SK-N-SH (cell line): Measurements from ENCODE around the gene LMTK2. TPM values are rescaled to one million over a fixed set of nuclear protein-coding genes. Genes with fewer than 3 reads are reported as not detected.

Experiments used
- CTCF ChIA-PET: fragments of 300-600, 350-600 bp; formaldehyde crosslinking; extraction: SDS; loops from one replicate; lab custom pipeline; 2021; lab: Yijun Ruan, JAX
- POLR2A ChIA-PET: fragments of 350-600 bp; sonication (Branson Sonifier 250); formaldehyde crosslinking; extraction: SDS; loops from one replicate; lab custom pipeline; 2020; ENCODE audit warnings: antibody characterized with exemption, inconsistent platforms; lab: Yijun Ruan, JAX
- DNase-seq: peaks from one replicate; pipeline ENCODE4 v3.0.0; 2012
- H2AFZ ChIP-seq: fragments of 200-600 bp; sonication (generic); 2 replicates; pipeline ENCODE4 v1.8.1; 2016; ENCODE audit warnings: antibody characterized with exemption, mild to moderate bottlenecking, low read depth
- H3F3A ChIP-seq: fragments of 200-600 bp; sonication (generic); replicated peaks from 2 replicates; pipeline ENCODE3; 2016; ENCODE audit warnings: antibody characterized with exemption, mild to moderate bottlenecking; ENCODE audit not compliant: insufficient read depth
- H3K27ac ChIP-seq, 2 experiments: fragments of 200-500 bp in 1 of 2; fragments of 200-600 bp in 1 of 2; sonication (Bioruptor generic) in 1 of 2; sonication (generic), shearing (Covaris generic) in 1 of 2; 2 replicates each; pipeline versions ENCODE4 v1.5.1 to v1.6.1; 2014 to 2016; ENCODE audit warnings: low read depth in 2 of 2, inconsistent platforms in 1 of 2, low read length in 1 of 2, mild to moderate bottlenecking in 1 of 2, mixed read lengths in 1 of 2
- H3K27me3 ChIP-seq: fragments of 200-600 bp; sonication (generic), shearing (Covaris generic); 2 replicates; pipeline ENCODE4 v1.6.1; 2016; ENCODE audit warnings: mixed run types; ENCODE audit not compliant: insufficient read depth
- H3K36me3 ChIP-seq, 2 experiments: fragments of 200-500 bp in 1 of 2; fragments of 200-600 bp in 1 of 2; sonication (Bioruptor generic) in 1 of 2; sonication (generic) in 1 of 2; replicated peaks in 1 of 2; 2 replicates each; pipeline versions ENCODE3 to v1.5.1; 2014 to 2016; ENCODE audit warnings: low read length in 1 of 2, mild to moderate bottlenecking in 1 of 2; ENCODE audit not compliant: insufficient read depth in 2 of 2, control insufficient read depth in 1 of 2
- H3K4me1 ChIP-seq, 2 experiments: fragments of 200-500 bp in 1 of 2; fragments of 200-600 bp in 1 of 2; sonication (Bioruptor generic) in 1 of 2; sonication (generic), shearing (Covaris generic) in 1 of 2; 2 replicates each; pipeline versions ENCODE4 v1.5.1 to v1.6.1; 2014 to 2016; ENCODE audit warnings: low read depth in 1 of 2, low read length in 1 of 2, mixed run types in 1 of 2; ENCODE audit not compliant: insufficient read depth in 2 of 2, control insufficient read depth in 1 of 2
- H3K4me2 ChIP-seq: fragments of 200-600 bp; sonication (generic), shearing (Covaris generic); 2 replicates; pipeline ENCODE4 v1.6.1; 2017; ENCODE audit warnings: mixed run types
- H3K4me3 ChIP-seq, 2 experiments: fragments of 200-500 bp in 1 of 2; fragments of 200-600 bp in 1 of 2; sonication (Bioruptor generic) in 1 of 2; sonication (generic), shearing (Covaris generic) in 1 of 2; 2 replicates each; pipeline versions ENCODE4 v1.5.1 to v1.8.1; 2014 to 2016; ENCODE audit warnings: low read depth in 2 of 2, inconsistent platforms in 1 of 2, low read length in 1 of 2, mild to moderate bottlenecking in 1 of 2, mixed read lengths in 1 of 2, moderate library complexity in 1 of 2
- H3K79me2 ChIP-seq: fragments of 200-600 bp; sonication (generic); 2 replicates; pipeline ENCODE4 v1.8.1; 2017; ENCODE audit warnings: mild to moderate bottlenecking; ENCODE audit not compliant: insufficient read depth
- H3K9ac ChIP-seq: fragments of 200-600 bp; sonication (generic); 2 replicates; pipeline ENCODE4 v1.6.1; 2017; ENCODE audit warnings: mixed run types
- H3K9me2 ChIP-seq: fragments of 200-600 bp; sonication (generic); 2 replicates; pipeline ENCODE4 v1.6.1; 2017; ENCODE audit warnings: mixed run types
- H3K9me3 ChIP-seq: fragments of 200-600 bp; sonication (generic); 2 replicates; pipeline ENCODE4 v1.6.1; 2017; ENCODE audit warnings: mixed run types, mild to moderate bottlenecking, moderate library complexity
- H4K20me1 ChIP-seq: fragments of 200-600 bp; sonication (generic); 2 replicates; pipeline ENCODE4 v1.6.1; 2017; ENCODE audit warnings: mild to moderate bottlenecking, mixed run types; ENCODE audit not compliant: insufficient read depth
- CHD2 ChIP-seq: fragments of 150-350 bp; IDR thresholded peaks from 2 replicates; pipeline ENCODE4 v1.6.1; 2018; ENCODE audit warnings: low read length; ENCODE audit not compliant: partially characterized antibody
- EZH2phosphoT487 ChIP-seq: fragments of 200-600 bp; sonication (generic); IDR thresholded peaks from 2 replicates; pipeline ENCODE4 v1.6.1; 2017; ENCODE audit warnings: low read depth, mixed run types, mild to moderate bottlenecking, antibody characterized with exemption, moderate library complexity, borderline replicate concordance
- FOSL2 ChIP-seq: IDR thresholded peaks from 2 replicates; pipeline ENCODE4 v1.4.0; 2012; ENCODE audit warnings: low read depth, mild to moderate bottlenecking, moderate library complexity, borderline replicate concordance
- JUND ChIP-seq: IDR thresholded peaks from 2 replicates; pipeline ENCODE4 v1.4.0; 2012
- RFX5 ChIP-seq: IDR thresholded peaks from 2 replicates; pipeline ENCODE4 v1.6.1; 2012; ENCODE audit warnings: mild to moderate bottlenecking, improper control_type of control experiment, low read length
- SIN3A ChIP-seq: IDR thresholded peaks from 2 replicates; pipeline ENCODE4 v1.6.1; 2012; ENCODE audit warnings: low read depth, mild to moderate bottlenecking, low read length, moderate library complexity, borderline replicate concordance
- SMC3 ChIP-seq: IDR thresholded peaks from 2 replicates; pipeline ENCODE4 v1.6.1; 2012; ENCODE audit warnings: low read depth, low read length, improper control_type of control experiment
- TAF1 ChIP-seq: IDR thresholded peaks from 2 replicates; pipeline ENCODE4 v1.6.1; 2012; ENCODE audit warnings: low read depth, mild to moderate bottlenecking, low read length, moderate library complexity, borderline replicate concordance
- YY1 ChIP-seq: IDR thresholded peaks from 2 replicates; pipeline ENCODE4 v1.4.0; 2012; ENCODE audit warnings: low read depth, mild to moderate bottlenecking
- WGBS: methylation state at CpG from one replicate; pipeline ENCODE4 v1.1.6; 2017; ENCODE audit warnings: low lambda C conversion rate; 5-methylcytosine and 5-hydroxymethylcytosine counted together
- polyA plus RNA-seq, 3 experiments: library from polyadenylated mRNA; depleted of rRNA; stranded (reverse); fragments of >200 nt; gene quantifications; 2 replicates each; pipeline ENCODE4 v1.2.3, GENCODE V29; 2012
- TF ChIP-seq, protein P1 (sequence below): IDR thresholded peaks from 2 replicates; pipeline ENCODE4; 2012
- TF ChIP-seq, protein P2 (sequence below): IDR thresholded peaks from 2 replicates; pipeline ENCODE4 v1.4.0; 2012; ENCODE audit warnings: low read depth, borderline replicate concordance
- TF ChIP-seq, protein P3 (sequence below): IDR thresholded peaks from 2 replicates; pipeline ENCODE4 v1.6.1; 2012; ENCODE audit warnings: mild to moderate bottlenecking, low read depth, low read length, moderate library complexity

Gene LMTK2
- polyA plus RNA-seq, 1 of the 3 experiments (the other 2 are of a cell fraction): 9.0 TPM

DNA sequence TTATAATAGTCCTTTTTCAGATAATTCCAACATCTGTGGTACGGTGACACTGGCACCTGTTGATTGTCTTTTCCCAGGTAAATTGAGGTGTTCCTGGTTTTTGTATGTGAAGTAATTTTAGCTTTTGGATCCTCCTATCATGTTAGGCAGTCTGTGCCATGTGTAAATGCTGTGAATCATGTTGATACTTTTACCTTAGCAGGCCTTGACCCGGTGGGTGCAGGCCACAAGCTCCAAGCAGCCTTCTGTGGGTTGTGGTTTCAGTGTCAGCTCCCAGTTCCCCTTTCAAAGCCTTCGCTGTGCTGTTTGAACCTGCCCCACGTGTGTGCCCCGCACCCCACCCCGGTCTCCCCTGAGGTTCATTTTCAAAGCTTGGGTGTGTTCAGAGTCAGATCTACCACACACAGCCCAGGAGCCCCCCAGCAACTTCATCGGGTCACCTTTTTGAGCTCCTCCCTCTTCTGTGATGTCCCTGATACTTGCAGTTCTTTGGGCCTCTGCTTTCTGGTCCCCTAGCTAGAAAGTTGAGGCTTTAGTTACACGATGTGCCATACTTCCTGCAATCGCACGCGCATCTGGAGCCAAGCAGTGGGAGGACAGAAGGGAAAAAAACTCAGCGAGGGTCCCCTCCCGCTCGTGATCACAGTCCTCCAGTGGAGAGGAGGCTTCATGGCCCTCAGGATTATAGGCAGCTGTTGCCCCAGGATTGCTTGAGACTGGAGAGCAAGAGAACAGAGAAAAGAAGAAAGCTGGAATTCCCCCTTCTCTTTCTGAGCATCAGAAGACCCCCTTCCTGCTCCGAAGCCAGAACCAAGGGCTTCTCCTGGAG, 95.9 kb downstream of the LMTK2 start:
- TF ChIP-seq, protein P1, sequence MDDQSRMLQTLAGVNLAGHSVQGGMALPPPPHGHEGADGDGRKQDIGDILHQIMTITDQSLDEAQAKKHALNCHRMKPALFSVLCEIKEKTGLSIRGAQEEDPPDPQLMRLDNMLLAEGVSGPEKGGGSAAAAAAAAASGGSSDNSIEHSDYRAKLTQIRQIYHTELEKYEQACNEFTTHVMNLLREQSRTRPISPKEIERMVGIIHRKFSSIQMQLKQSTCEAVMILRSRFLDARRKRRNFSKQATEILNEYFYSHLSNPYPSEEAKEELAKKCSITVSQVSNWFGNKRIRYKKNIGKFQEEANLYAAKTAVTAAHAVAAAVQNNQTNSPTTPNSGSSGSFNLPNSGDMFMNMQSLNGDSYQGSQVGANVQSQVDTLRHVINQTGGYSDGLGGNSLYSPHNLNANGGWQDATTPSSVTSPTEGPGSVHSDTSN: no peak
- TF ChIP-seq SMC3 (no peak), JUND (no peak), SIN3A (no peak), EZH2phosphoT487 (no peak), TAF1 (no peak), YY1 (no peak), CHD2 (no peak), RFX5 (no peak), FOSL2 (no peak)
- TF ChIP-seq, protein P2, sequence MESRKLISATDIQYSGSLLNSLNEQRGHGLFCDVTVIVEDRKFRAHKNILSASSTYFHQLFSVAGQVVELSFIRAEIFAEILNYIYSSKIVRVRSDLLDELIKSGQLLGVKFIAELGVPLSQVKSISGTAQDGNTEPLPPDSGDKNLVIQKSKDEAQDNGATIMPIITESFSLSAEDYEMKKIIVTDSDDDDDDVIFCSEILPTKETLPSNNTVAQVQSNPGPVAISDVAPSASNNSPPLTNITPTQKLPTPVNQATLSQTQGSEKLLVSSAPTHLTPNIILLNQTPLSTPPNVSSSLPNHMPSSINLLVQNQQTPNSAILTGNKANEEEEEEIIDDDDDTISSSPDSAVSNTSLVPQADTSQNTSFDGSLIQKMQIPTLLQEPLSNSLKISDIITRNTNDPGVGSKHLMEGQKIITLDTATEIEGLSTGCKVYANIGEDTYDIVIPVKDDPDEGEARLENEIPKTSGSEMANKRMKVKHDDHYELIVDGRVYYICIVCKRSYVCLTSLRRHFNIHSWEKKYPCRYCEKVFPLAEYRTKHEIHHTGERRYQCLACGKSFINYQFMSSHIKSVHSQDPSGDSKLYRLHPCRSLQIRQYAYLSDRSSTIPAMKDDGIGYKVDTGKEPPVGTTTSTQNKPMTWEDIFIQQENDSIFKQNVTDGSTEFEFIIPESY: no peak
- TF ChIP-seq, protein P3, sequence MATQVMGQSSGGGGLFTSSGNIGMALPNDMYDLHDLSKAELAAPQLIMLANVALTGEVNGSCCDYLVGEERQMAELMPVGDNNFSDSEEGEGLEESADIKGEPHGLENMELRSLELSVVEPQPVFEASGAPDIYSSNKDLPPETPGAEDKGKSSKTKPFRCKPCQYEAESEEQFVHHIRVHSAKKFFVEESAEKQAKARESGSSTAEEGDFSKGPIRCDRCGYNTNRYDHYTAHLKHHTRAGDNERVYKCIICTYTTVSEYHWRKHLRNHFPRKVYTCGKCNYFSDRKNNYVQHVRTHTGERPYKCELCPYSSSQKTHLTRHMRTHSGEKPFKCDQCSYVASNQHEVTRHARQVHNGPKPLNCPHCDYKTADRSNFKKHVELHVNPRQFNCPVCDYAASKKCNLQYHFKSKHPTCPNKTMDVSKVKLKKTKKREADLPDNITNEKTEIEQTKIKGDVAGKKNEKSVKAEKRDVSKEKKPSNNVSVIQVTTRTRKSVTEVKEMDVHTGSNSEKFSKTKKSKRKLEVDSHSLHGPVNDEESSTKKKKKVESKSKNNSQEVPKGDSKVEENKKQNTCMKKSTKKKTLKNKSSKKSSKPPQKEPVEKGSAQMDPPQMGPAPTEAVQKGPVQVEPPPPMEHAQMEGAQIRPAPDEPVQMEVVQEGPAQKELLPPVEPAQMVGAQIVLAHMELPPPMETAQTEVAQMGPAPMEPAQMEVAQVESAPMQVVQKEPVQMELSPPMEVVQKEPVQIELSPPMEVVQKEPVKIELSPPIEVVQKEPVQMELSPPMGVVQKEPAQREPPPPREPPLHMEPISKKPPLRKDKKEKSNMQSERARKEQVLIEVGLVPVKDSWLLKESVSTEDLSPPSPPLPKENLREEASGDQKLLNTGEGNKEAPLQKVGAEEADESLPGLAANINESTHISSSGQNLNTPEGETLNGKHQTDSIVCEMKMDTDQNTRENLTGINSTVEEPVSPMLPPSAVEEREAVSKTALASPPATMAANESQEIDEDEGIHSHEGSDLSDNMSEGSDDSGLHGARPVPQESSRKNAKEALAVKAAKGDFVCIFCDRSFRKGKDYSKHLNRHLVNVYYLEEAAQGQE: no peak
- Histone ChIP-seq H3K4me3 (no peak overlapping the region), H3K9me2 (no peaks in the 10 kb centered on the region), H3K27me3 (no peaks in the 10 kb centered on the region), H3K27ac (no peak overlapping the region), H3K9me3 (no peaks in the 10 kb centered on the region), H4K20me1 (no peaks in the 10 kb centered on the region), H3K36me3 (peaks cover 10 to 32% of the 10 kb centered on the region in 2 experiments), H3F3A (no peaks in the 10 kb centered on the region), H3K79me2 (no peaks in the 10 kb centered on the region; the same call in 1 of the 2 replicates), H3K9ac (no peak overlapping the region), H3K4me2 (no peak overlapping the region), H3K4me1 (no peaks in the 10 kb centered on the region), H2AFZ (no peak overlapping the region)
- DNase-seq: no peak
- POLR2A ChIA-PET: no interaction called here
- 87% methylated on average over 15 of the region's 15 CpGs for WGBS
- CTCF ChIA-PET: interaction anchor here (0.7 to 1.7 kb wide), 2 partner anchors 34 to 91 kb away, joined by 3 to 9 read pairs; no protein-coding TSS in a partner anchor
